NB4 (cell line): Measurements from ENCODE around the gene ANO7.

Experiments
- CTCF ChIP-seq: IDR thresholded peaks from one replicate; pipeline ENCODE4 v1.5.1; 2012; ENCODE audit warnings: low read depth, low read length
- MAX ChIP-seq: IDR thresholded peaks from 2 replicates; pipeline ENCODE4 v1.6.1; 2011; ENCODE audit warnings: low read depth, low read length
- MYC ChIP-seq: IDR thresholded peaks from 2 replicates; pipeline ENCODE4 v1.6.1; 2011; ENCODE audit warnings: low read depth, low read length
- POLR2A ChIP-seq: IDR thresholded peaks from 2 replicates; pipeline ENCODE4 v1.6.1; 2011; ENCODE audit warnings: mild to moderate bottlenecking; ENCODE audit not compliant: insufficient read length; ENCODE audit errors: extremely low read depth

GRCh38 chr2:241230435-241230834, 42.0 kb downstream of the ANO7 start:
- TF ChIP-seq POLR2A (no peak), CTCF (no peak), MAX (no peak), MYC (no peak)
